ENCODE data around the gene TIMP2. TPM values are rescaled to one million over a fixed set of nuclear protein-coding genes. Genes with fewer than 3 reads are reported as not detected.

Gene TIMP2
- total and polyA plus RNA-seq, 2 of the 13 experiments (the other 11 are each of a cell fraction or from before 2014, with no cell fraction given): 3.8 to 8.5 TPM

DNA sequence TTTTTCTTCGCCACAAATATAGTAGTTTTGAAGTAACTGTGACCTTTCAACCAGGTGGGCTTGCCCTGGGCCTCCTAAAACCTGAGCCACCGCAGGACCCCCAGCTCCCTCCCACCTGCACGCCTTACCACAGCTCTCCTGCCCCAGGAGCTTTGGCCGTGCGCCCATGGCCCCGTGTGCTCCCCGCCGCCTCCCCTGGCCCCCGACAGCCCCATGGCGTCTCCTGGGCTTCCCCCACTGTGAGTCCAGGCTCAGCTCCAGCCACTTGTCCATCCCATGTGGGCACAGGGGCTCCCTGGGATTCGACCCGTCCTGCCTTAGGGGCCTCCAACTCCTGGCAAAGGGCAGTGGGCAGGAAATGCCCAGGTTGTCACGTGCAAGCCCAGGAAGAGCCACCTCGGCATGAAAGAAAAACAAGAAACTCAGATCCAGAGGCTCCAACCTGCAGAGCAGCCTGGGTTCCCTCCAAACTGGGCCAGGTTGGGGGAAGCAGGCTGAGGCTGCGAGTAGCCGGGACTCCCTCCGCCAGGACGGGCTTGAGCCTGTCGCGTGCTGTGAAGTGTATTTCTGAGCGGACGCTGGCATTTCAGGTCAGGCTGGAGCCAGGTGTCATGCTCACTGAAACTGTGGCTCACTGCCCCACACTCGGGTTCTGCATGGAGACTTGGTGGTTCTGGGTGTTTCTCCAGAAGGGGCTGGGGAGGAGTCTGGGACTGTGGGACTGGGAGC, 48.8 kb upstream of the TIMP2 start (continued):
- TF ChIP-seq ZNF678 (CRISPR knock-in tag; IDR thresholded peaks at IDR 0.05) (no peak), ZC3H4 (CRISPR knock-in tag; IDR thresholded peaks at IDR 0.05; ENCODE audit: borderline replicate concordance) (peak; percentile 42; the same call in 1 of the 2 replicates), AGO1 (IDR thresholded peaks at IDR 0.05; ENCODE audit: low read depth, low read length, poor library complexity, severe bottlenecking) (peak; percentile 26), IKZF1 (IDR thresholded peaks at IDR 0.05) (no peak), JARID2 (CRISPR knock-in tag; IDR thresholded peaks at IDR 0.05; ENCODE audit: insufficient replicate concordance) (no peak), HOXA5 (CRISPR knock-in tag; IDR thresholded peaks at IDR 0.05) (no peak), ZNF891 (CRISPR knock-in tag; IDR thresholded peaks at IDR 0.05) (peak; percentile 36; the same call in 1 of the 2 replicates), NBN (conservative IDR thresholded peaks at IDR 0.05) (no peak), UBTF (CRISPR knock-in tag; IDR thresholded peaks at IDR 0.05) (no peak), ZNF496 (CRISPR knock-in tag; IDR thresholded peaks at IDR 0.05; ENCODE audit: insufficient replicate concordance) (no peak), POLR2AphosphoS2 (IDR thresholded peaks at IDR 0.05; ENCODE audit: low read depth, low read length) (no peak), MAFF (IDR thresholded peaks at IDR 0.05; ENCODE audit: low read depth, low read length) (no peak), REXO4 (CRISPR knock-in tag; IDR thresholded peaks at IDR 0.05; ENCODE audit: borderline replicate concordance) (no peak), ZHX2 (IDR thresholded peaks at IDR 0.05; ENCODE audit: low read depth) (no peak), ZHX2 (CRISPR knock-in tag; IDR thresholded peaks at IDR 0.05; ENCODE audit: borderline replicate concordance) (no peak), RARG (CRISPR knock-in tag; IDR thresholded peaks at IDR 0.05; ENCODE audit: low read depth) (no peak)
- TF ChIP-seq, protein P1, sequence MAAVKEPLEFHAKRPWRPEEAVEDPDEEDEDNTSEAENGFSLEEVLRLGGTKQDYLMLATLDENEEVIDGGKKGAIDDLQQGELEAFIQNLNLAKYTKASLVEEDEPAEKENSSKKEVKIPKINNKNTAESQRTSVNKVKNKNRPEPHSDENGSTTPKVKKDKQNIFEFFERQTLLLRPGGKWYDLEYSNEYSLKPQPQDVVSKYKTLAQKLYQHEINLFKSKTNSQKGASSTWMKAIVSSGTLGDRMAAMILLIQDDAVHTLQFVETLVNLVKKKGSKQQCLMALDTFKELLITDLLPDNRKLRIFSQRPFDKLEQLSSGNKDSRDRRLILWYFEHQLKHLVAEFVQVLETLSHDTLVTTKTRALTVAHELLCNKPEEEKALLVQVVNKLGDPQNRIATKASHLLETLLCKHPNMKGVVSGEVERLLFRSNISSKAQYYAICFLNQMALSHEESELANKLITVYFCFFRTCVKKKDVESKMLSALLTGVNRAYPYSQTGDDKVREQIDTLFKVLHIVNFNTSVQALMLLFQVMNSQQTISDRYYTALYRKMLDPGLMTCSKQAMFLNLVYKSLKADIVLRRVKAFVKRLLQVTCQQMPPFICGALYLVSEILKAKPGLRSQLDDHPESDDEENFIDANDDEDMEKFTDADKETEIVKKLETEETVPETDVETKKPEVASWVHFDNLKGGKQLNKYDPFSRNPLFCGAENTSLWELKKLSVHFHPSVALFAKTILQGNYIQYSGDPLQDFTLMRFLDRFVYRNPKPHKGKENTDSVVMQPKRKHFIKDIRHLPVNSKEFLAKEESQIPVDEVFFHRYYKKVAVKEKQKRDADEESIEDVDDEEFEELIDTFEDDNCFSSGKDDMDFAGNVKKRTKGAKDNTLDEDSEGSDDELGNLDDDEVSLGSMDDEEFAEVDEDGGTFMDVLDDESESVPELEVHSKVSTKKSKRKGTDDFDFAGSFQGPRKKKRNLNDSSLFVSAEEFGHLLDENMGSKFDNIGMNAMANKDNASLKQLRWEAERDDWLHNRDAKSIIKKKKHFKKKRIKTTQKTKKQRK (IDR thresholded peaks at IDR 0.05; ENCODE audit: low read length): no peak
